GM21515 (cell line): ENCODE data around the gene PIK3R2.
A peak's percentile ranks its signal among the peaks of the same experiment; 100 is the strongest.
"Not testable (repeated sequence)": the region's sequence is repeated elsewhere in the genome, so short reads cannot be mapped to it uniquely, and the experiment has no call there.

Source experiments
- ATAC-seq: cut with Tn5 transposase; IDR thresholded peaks from one replicate; pipeline ENCODE4 v1.9.1; 2021; ENCODE audit not compliant: unreplicated experiment

The PIK3R2 gene

GRCh38 chr19:18202397-18202777 lies 49.4 kb downstream of the PIK3R2 start:
- ATAC-seq, result no peak

DNA sequence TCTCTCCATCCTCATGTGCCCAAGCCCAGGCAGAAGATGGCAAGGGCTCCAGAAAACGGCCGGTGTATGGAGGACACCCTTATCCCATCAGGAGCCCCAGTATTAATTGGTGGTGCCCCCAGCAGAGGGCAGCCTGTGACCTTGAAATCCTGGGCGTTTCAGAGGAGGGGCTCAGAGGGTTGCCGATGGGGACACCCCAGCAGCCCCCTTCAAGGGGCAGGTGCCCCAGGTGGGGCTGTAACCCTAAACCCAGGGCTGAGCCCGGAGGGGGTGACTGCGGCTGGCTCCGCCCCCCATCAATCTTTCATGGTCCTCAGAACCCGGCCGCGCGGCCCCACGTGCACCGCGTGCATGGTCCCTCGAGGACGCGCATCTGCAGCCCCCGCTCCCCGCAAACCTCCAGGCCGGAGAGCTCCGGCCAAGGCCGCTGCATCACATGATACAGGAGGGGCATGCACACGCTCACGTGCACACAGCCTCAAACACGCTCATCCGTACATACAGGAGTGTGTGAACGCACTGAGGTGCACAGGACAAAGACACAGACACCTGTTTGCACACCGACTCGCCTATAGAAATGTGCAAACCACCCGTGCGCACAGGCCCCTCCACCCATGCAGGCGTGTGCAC lies 49.9 kb downstream of the PIK3R2 start:
- ATAC-seq, result no peak

DNA sequence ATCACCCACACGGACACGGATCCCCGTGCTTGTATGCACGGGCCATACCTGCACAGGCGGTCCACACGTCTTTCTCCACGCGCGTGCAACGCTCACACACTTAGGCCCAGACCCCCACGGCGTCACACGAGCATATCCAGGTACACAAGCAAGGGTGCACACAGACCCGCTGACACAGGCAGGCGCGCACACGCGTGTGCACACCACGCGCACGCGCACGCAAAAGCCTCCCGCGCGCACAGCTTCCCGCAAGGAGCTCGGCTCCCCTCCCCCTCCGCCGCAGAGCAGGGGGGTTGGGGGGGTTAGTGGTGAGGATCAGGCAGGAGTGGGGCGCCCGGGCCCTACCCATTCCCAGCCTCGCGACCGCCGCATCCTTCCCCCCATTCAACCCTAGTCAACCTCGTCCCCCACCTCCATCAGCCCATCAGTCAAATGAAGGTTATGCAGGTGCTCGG lies 50.5 kb downstream of the PIK3R2 start:
- no peak for ATAC-seq

- peak; percentile 87 for ATAC-seq
Observed at GRCh38 chr19:18203863-18204393, 51.0 kb downstream of the PIK3R2 start, which contains the start of gene RAB3A. Gene RAB3A (minus strand): TSS chr19:18204042. CDS start chr19:18202740, 1,302 bp downstream.

GRCh38 chr19:18204394-18205199 lies 51.6 kb downstream of the PIK3R2 start:
- ATAC-seq, result peak; percentile 15

- ATAC-seq, result no peak
Observed at GRCh38 chr19:18205200-18205892, 52.4 kb downstream of the PIK3R2 start.

DNA sequence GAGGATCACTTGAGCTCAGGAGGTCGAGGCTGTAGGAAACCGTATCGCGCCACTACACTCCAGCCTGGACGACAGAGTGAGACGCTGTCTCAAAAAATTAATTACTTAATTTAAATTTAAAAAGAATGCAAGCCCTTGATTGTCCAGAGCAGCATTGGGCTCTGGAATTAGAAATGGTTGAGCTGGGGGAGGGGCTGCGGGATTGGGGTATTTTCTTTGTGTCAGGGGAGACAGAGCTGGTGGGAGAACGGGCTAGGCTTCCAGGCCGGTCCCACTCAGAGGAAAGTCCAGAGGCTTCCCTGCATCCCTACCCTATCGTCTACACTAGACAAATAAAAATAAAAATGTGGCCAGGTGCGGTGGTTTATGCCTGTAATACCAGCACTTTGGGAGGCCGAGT lies 53.1 kb downstream of the PIK3R2 start:
- no peak for ATAC-seq

- ATAC-seq, result no peak
Observed at GRCh38 chr19:18208098-18208951, 55.4 kb downstream of the PIK3R2 start.

DNA sequence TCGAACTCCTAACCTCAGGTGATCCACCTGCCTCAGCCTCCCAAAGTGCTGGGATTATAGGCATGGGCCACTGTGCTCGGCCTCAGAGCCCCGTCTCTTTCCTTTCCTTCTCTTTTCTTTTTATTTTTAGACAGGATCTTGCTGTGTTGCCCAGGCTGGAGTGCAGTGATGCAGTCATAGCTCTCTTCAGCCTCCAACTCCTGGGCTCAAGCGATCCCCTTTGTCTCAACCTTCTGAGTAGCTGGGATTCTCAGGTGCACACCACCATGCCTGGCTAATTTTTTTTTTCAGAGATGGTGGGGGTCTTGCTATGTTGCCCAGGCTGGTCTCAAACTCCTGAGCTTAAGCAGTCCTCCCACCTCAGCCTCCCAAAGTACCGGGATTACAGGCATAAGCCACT lies 56.9 kb downstream of the PIK3R2 start:
- not testable (repeated sequence) for ATAC-seq

GRCh38 chr19:18211683-18212082 lies 58.7 kb downstream of the PIK3R2 start:
- no peak for ATAC-seq

DNA sequence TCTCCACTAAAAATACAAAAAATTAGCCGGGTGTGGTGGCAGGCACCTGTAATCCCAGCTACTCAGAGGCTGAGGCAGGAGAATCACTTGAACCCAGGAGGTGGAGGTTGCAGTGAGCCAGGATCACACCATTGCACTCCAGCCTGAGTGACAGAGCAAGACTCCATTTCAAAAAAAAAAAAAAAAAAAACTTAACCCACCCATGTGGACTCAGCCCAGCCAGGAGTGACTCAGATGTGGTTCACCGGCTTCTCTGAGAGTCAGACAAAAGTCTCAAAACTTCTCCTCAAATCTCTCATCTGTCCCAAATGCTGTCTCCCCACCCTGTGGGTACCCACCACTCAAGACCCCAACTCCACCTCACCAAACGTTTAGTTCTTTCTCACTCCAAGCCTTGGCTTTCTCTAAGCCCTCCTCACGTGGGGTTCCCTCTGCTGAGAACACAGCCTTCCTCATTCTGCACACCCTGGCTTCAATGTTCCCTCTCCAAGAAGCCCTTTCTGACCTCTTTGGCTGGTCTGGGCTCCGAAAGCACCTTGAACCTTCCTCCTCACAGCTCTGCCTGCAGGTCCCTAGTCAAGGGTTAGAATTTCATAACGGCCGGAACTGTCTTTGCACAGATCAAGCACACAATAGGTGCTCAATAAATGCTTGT lies 61.9 kb downstream of the PIK3R2 start:
- no peak for ATAC-seq

GRCh38 chr19:18216789-18217188 lies 63.8 kb downstream of the PIK3R2 start:
- ATAC-seq, result no peak

DNA sequence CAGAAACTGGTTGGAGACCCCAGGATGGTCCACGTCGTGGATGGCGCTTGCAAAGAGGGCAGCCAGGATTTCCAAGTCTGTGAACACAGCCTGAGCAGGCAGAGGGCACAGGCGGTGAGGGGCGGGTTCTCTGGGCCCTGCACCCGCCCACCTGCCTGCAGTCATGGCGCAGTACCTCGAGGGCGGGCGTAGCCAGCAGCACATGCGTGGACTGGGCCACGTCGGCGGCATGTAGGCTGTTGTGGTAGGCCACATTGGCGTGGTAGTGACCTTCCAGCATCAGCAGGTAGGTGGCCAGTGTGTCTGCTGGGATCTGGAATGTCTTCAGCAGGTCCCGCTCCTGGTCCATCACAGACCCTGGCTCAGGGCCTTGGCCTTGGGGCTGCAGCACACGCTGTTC lies 65.2 kb downstream of the PIK3R2 start:
- ATAC-seq, result no peak

DNA sequence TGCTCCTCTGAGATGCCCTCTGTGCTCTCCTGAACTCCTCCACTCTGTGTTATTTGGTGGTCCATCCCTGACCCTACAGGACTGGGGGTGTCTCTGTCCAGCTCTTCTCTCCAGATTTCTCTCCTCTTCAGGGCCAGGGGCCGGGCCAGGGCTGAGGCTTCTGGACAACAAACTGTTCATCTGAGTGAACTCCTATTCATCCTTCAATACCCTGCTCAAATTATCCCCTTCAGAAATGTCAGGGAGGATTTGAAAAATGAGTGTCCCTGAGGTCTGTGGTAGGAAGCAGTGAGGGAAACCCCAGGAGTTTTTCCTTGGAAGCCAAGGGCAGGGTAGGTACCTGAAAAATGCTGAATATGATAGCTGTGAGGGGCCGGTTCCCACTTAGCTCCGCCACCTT lies 65.6 kb downstream of the PIK3R2 start:
- no peak for ATAC-seq
